SHP77 treated with DMSO at 0.1 percent for 48 hours (cell line): ENCODE data around the gene ALAS1.
A peak's percentile ranks its signal among the peaks of the same experiment; 100 is the strongest.
"Not testable (repeated sequence)": the region's sequence is repeated elsewhere in the genome, so short reads cannot be mapped to it uniquely, and the experiment has no call there.

Experiments used
- DNase-seq: peaks from one replicate; lab custom pipeline; 2025; lab: John Stamatoyannopoulos, UW

The ALAS1 gene

GRCh38 chr3:52197842-52198625 is at the start of gene ALAS1:
ALAS1 (plus strand) TSS chr3:52198160; CDS start chr3:52199242, 1,082 bp downstream.
- peak; percentile 68 for DNase-seq

GRCh38 chr3:52149021-52149420 is 48.9 kb upstream of the ALAS1 start:
- no peak for DNase-seq

GRCh38 chr3:52149726-52150125 is 48.2 kb upstream of the ALAS1 start:
- no peak for DNase-seq

GRCh38 chr3:52150357-52150756 is 47.6 kb upstream of the ALAS1 start:
- no peak for DNase-seq

- DNase-seq, result no peak
Observed at GRCh38 chr3:52150860-52151259, 47.1 kb upstream of the ALAS1 start.

- DNase-seq, result not testable (repeated sequence)
Observed at GRCh38 chr3:52151991-52152390, 46.0 kb upstream of the ALAS1 start.

GRCh38 chr3:52153389-52154096 is 44.4 kb upstream of the ALAS1 start:
- DNase-seq, result peak; percentile 47

- DNase-seq, result peak; percentile 90
Observed at GRCh38 chr3:52154135-52155094, 43.5 kb upstream of the ALAS1 start, which contains the start of gene POC1A. POC1A (minus strand) TSS chr3:52154423; CDS start chr3:52154372, 51 bp downstream.

- no peak for DNase-seq
Observed at GRCh38 chr3:52155912-52156311, 42.0 kb upstream of the ALAS1 start.

GRCh38 chr3:52159503-52159902 is 38.5 kb upstream of the ALAS1 start:
- DNase-seq, result no peak

- DNase-seq, result no peak
Observed at GRCh38 chr3:52162250-52162872, 35.6 kb upstream of the ALAS1 start.

GRCh38 chr3:52167240-52167639 is 30.7 kb upstream of the ALAS1 start:
- DNase-seq, result no peak

GRCh38 chr3:52170217-52170616 is 27.7 kb upstream of the ALAS1 start:
- DNase-seq, result not testable (repeated sequence)

GRCh38 chr3:52171514-52172261 is 26.3 kb upstream of the ALAS1 start:
- no peak for DNase-seq

GRCh38 chr3:52172262-52172757 is 25.6 kb upstream of the ALAS1 start:
- DNase-seq, result no peak

GRCh38 chr3:52173101-52173500 is 24.9 kb upstream of the ALAS1 start:
- DNase-seq, result no peak

- DNase-seq, result no peak
Observed at GRCh38 chr3:52174896-52175295, 23.1 kb upstream of the ALAS1 start.

- no peak for DNase-seq
Observed at GRCh38 chr3:52175416-52176179, 22.4 kb upstream of the ALAS1 start.

GRCh38 chr3:52176180-52176752 is 21.7 kb upstream of the ALAS1 start:
- no peak for DNase-seq
